Neural progenitor cell (in vitro differentiated cells): ENCODE results near the gene MPZL3. TPM values are rescaled to one million over a fixed set of nuclear protein-coding genes. Genes with fewer than 3 reads are reported as not detected.

ENCODE experiments used
- DNase-seq: peaks from one replicate; pipeline ENCODE4 v3.0.0-alpha.2; 2016; ENCODE audit warnings: low spot score
- H2AFZ ChIP-seq: fragments of 200-600 bp; sonication (generic); replicated peaks from 2 replicates; pipeline ENCODE4 v1.6.1; 2016; ENCODE audit warnings: antibody characterized with exemption
- H3F3A ChIP-seq: fragments of 200-600 bp; sonication (generic); 2 replicates; pipeline ENCODE4 v1.6.1; 2016; ENCODE audit warnings: antibody characterized with exemption, low read depth
- H3K27ac ChIP-seq: fragments of 200-600 bp; sonication (generic); 2 replicates; pipeline ENCODE4 v1.5.1; 2016; ENCODE audit warnings: mild to moderate bottlenecking
- H3K27me3 ChIP-seq: fragments of 200-600 bp; sonication (generic); 2 replicates; pipeline ENCODE4 v1.6.1; 2016; ENCODE audit warnings: mild to moderate bottlenecking, moderate library complexity
- H3K36me3 ChIP-seq: fragments of 200-600 bp; sonication (generic); 2 replicates; pipeline ENCODE4 v1.5.1; 2016
- H3K4me1 ChIP-seq: fragments of 200-600 bp; sonication (generic); 2 replicates; pipeline ENCODE4 v1.6.1; 2016; ENCODE audit warnings: mixed run types
- H3K4me2 ChIP-seq: fragments of 200-600 bp; sonication (generic); 2 replicates; pipeline ENCODE4 v1.6.1; 2016
- H3K4me3 ChIP-seq: fragments of 200-600 bp; sonication (generic); 2 replicates; pipeline ENCODE4 v1.5.1; 2016
- H3K79me2 ChIP-seq: fragments of 200-600 bp; sonication (generic); 2 replicates; pipeline ENCODE4 v1.6.1; 2016; ENCODE audit warnings: low read depth
- H3K9ac ChIP-seq: fragments of 200-600 bp; sonication (generic); 2 replicates; pipeline ENCODE4 v1.6.1; 2016
- H3K9me3 ChIP-seq: fragments of 200-600 bp; sonication (generic); 2 replicates; pipeline ENCODE4 v1.5.1; 2016; ENCODE audit warnings: low read depth
- H4K20me1 ChIP-seq: fragments of 200-600 bp; sonication (generic); 2 replicates; pipeline ENCODE4 v1.6.1; 2016; ENCODE audit warnings: low read depth
- H3K27ac Mint-ChIP-seq: 3 replicates; pipeline ENCODE4 v1.8.0; 2021; ENCODE audit warnings: mixed read lengths
- H3K27me3 Mint-ChIP-seq: 2 replicates; pipeline ENCODE4 v1.8.0; 2022; ENCODE audit warnings: low read depth, mild to moderate bottlenecking, inconsistent platforms, moderate library complexity, mixed read lengths; ENCODE audit not compliant: insufficient read depth
- H3K36me3 Mint-ChIP-seq: 3 replicates; pipeline ENCODE4 v1.8.0; 2021; ENCODE audit warnings: mixed read lengths
- H3K4me1 Mint-ChIP-seq: 3 replicates; pipeline ENCODE4 v1.8.0; 2021; ENCODE audit warnings: mixed read lengths
- H3K4me3 Mint-ChIP-seq: 3 replicates; pipeline ENCODE4 v1.8.0; 2021; ENCODE audit warnings: mild to moderate bottlenecking, moderate library complexity, mixed read lengths
- H3K9me3 Mint-ChIP-seq: 3 replicates; pipeline ENCODE4 v1.8.0; 2020; ENCODE audit warnings: mixed read lengths
- EZH2 ChIP-seq: fragments of 200-600 bp; sonication (generic); IDR thresholded peaks from 2 replicates; pipeline ENCODE4 v1.6.1; 2017; ENCODE audit warnings: antibody characterized with exemption, mild to moderate bottlenecking, moderate library complexity
- EZH2phosphoT487 ChIP-seq: fragments of 200-600 bp; sonication (generic); IDR thresholded peaks from 2 replicates; pipeline ENCODE4 v1.6.1; 2017; ENCODE audit warnings: antibody characterized with exemption
- total RNA-seq: library from RNA; depleted of rRNA; stranded (reverse); fragments of >200 nt; gene quantifications from 2 replicates; pipeline ENCODE4 v1.2.3, GENCODE V29; 2015; ENCODE audit warnings: low replicate concordance
- TF ChIP-seq, protein P1 (sequence below): fragments of 200-600 bp; sonication (generic); IDR thresholded peaks from 2 replicates; pipeline ENCODE4 v1.5.1; 2017; ENCODE audit warnings: antibody characterized with exemption, mild to moderate bottlenecking

Gene MPZL3
- total RNA-seq, 1 donor from 2014 or later = 5.7 TPM

DNA sequence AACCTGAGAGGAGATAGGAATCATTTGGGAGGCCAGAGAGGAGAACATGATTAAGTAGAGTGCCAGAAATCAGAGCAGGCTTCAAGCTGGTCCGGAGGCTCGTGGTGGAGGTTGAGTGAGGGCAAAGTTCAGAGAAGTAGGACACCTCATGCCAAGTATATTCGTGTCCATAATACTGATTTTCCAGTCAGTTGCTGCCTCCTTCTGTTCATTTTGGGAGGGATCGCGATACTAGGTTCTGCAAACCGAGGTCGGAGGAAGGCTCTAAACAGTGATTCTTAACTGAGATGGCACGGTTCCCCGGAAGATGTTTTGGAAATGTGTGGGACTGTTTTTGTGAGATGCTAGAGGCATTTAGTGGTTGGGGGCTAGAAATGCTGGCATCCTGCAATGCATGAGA lies 38.8 kb upstream of the MPZL3 start:
- Histone ChIP-seq H3K36me3 (no peaks in the 10 kb centered on the region), H3K27me3 (peaks cover 49% of the 10 kb centered on the region), H3K4me3 (no peak overlapping the region), H3K9me3 (no peaks in the 10 kb centered on the region), H2AFZ (no peak overlapping the region), H3K79me2 (no peaks in the 10 kb centered on the region), H3K27ac (no peak overlapping the region), H3F3A (no peaks in the 10 kb centered on the region), H3K4me1 (no peaks in the 10 kb centered on the region), H4K20me1 (no peaks in the 10 kb centered on the region), H3K4me2 (no peak overlapping the region), H3K9ac (no peak overlapping the region)
- Mint-ChIP-seq H3K36me3 (no peaks in the 10 kb centered on the region), H3K9me3 (no peaks in the 10 kb centered on the region), H3K27me3 (no peaks in the 10 kb centered on the region), H3K4me3 (no peak overlapping the region), H3K4me1 (no peaks in the 10 kb centered on the region), H3K27ac (no peak overlapping the region)
- TF ChIP-seq, protein P1, sequence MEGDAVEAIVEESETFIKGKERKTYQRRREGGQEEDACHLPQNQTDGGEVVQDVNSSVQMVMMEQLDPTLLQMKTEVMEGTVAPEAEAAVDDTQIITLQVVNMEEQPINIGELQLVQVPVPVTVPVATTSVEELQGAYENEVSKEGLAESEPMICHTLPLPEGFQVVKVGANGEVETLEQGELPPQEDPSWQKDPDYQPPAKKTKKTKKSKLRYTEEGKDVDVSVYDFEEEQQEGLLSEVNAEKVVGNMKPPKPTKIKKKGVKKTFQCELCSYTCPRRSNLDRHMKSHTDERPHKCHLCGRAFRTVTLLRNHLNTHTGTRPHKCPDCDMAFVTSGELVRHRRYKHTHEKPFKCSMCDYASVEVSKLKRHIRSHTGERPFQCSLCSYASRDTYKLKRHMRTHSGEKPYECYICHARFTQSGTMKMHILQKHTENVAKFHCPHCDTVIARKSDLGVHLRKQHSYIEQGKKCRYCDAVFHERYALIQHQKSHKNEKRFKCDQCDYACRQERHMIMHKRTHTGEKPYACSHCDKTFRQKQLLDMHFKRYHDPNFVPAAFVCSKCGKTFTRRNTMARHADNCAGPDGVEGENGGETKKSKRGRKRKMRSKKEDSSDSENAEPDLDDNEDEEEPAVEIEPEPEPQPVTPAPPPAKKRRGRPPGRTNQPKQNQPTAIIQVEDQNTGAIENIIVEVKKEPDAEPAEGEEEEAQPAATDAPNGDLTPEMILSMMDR = peak; percentile 52
- no peak for TF ChIP-seq EZH2phosphoT487
- peak; percentile 49 for DNase-seq

DNA sequence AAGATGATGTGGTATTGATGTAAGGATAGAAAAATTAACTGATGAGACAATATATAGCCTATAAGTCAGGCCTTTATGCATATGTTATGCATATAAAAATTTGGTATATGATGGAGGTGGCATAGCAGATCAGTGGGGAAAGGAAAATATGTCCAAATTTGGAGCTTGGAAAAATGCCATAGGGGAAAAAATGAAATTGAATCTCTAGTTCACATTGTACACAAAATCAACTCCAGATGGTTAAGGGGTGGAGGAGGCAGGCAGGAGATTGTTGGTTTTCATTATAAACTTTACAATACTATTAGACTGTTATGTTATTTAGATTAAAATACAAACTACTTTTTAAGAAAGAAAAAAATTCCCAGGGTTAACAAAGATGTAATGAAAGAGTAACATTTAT lies 37.2 kb upstream of the MPZL3 start:
- no peaks in the 10 kb centered on the region for H3K27me3 Mint-ChIP-seq
- no peaks in the 10 kb centered on the region for H3K36me3 Mint-ChIP-seq
- no peaks in the 10 kb centered on the region for H3K9me3 Mint-ChIP-seq
- H3K27ac Mint-ChIP-seq = no peak overlapping the region
- no peak for DNase-seq
- no peaks in the 10 kb centered on the region for H3F3A ChIP-seq
- no peak overlapping the region for H3K4me3 ChIP-seq
- H3K4me3 Mint-ChIP-seq = no peak overlapping the region
- no peak overlapping the region for H3K27ac ChIP-seq
- H2AFZ ChIP-seq = no peak overlapping the region
- no peak overlapping the region for H3K4me2 ChIP-seq
- peaks cover 49% of the 10 kb centered on the region for H3K27me3 ChIP-seq
- no peak overlapping the region for H3K9ac ChIP-seq
- no peaks in the 10 kb centered on the region for H3K79me2 ChIP-seq
- H3K36me3 ChIP-seq = no peaks in the 10 kb centered on the region
- no peak for TF ChIP-seq EZH2phosphoT487
- no peak for TF ChIP-seq EZH2
- TF ChIP-seq, protein P1 = no peak
- no peaks in the 10 kb centered on the region for H4K20me1 ChIP-seq
- H3K4me1 Mint-ChIP-seq = no peaks in the 10 kb centered on the region
- H3K4me1 ChIP-seq = no peaks in the 10 kb centered on the region
- H3K9me3 ChIP-seq = no peaks in the 10 kb centered on the region

DNA sequence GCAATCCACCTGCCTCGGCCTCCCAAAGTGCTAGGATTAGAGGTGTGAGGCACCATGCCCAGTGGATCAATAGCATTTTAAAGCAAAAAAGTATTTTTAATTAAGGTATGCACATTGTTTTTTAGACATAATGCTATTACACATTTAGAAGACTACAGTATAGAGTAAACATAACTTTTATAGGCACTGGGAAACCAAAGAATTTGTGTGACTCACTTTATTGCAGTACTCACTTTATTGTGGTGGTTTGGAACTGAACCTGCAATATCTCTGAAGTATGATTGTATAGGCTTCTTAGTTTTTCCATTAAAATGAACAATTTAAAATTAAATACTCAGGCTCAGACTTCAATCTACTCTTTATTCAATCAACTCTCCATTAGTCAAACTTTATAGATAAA lies 34.8 kb upstream of the MPZL3 start:
- TF ChIP-seq EZH2phosphoT487 (no peak), EZH2 (no peak)
- TF ChIP-seq, protein P1 = no peak
- no peaks in the 10 kb centered on the region for H3K9me3 Mint-ChIP-seq
- Histone ChIP-seq H3K9ac (no peak overlapping the region), H3F3A (no peaks in the 10 kb centered on the region), H3K36me3 (no peaks in the 10 kb centered on the region), H4K20me1 (no peaks in the 10 kb centered on the region), H3K4me3 (no peak overlapping the region), H3K27ac (no peak overlapping the region), H3K4me1 (no peaks in the 10 kb centered on the region), H3K79me2 (no peaks in the 10 kb centered on the region), H2AFZ (no peak overlapping the region), H3K4me2 (no peak overlapping the region), H3K9me3 (no peaks in the 10 kb centered on the region), H3K27me3 (peaks cover 29% of the 10 kb centered on the region)
- DNase-seq = no peak
- H3K4me1 Mint-ChIP-seq = no peaks in the 10 kb centered on the region
- H3K27ac Mint-ChIP-seq = no peak overlapping the region
- no peaks in the 10 kb centered on the region for H3K27me3 Mint-ChIP-seq
- H3K36me3 Mint-ChIP-seq = no peaks in the 10 kb centered on the region
- H3K4me3 Mint-ChIP-seq = no peak overlapping the region

DNA sequence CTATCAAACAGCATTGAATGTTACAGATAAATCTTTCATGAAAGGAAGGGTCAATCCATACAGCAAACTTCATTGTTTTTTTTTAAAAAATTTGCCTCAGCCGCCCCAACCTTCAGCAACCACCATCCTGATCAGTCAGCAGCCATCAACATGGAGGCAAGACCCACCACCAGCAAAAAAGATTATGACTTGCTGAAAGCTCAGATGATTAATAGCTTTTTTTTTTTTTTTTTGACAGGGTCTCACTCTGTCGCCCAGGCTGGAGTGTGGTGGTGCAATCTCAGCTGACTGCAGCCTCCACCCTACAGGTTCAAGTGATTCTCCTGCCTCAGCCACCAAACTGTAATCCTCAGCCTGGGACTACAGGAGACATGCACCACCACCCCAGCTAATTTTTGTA lies 34.4 kb upstream of the MPZL3 start:
- Mint-ChIP-seq H3K9me3 (no peaks in the 10 kb centered on the region), H3K27ac (no peak overlapping the region), H3K27me3 (no peaks in the 10 kb centered on the region), H3K4me3 (no peak overlapping the region), H3K36me3 (no peaks in the 10 kb centered on the region), H3K4me1 (no peaks in the 10 kb centered on the region)
- H3K79me2 ChIP-seq = no peaks in the 10 kb centered on the region
- H3K27ac ChIP-seq = no peak overlapping the region
- H3K4me2 ChIP-seq = no peak overlapping the region
- H4K20me1 ChIP-seq = no peaks in the 10 kb centered on the region
- TF ChIP-seq, protein P1 = no peak
- no peak for TF ChIP-seq EZH2
- TF ChIP-seq EZH2phosphoT487 = no peak
- no peak overlapping the region for H3K4me3 ChIP-seq
- no peak overlapping the region for H2AFZ ChIP-seq
- no peaks in the 10 kb centered on the region for H3K4me1 ChIP-seq
- H3K9ac ChIP-seq = no peak overlapping the region
- H3F3A ChIP-seq = no peaks in the 10 kb centered on the region
- H3K9me3 ChIP-seq = no peaks in the 10 kb centered on the region
- peaks cover 25% of the 10 kb centered on the region for H3K27me3 ChIP-seq
- H3K36me3 ChIP-seq = no peaks in the 10 kb centered on the region
- no peak for DNase-seq
